Activated naive CD8-positive, alpha-beta T cell (primary cell): Measurements from ENCODE around the gene GUK1.
"Not testable (repeated sequence)": the region's sequence is repeated elsewhere in the genome, so short reads cannot be mapped to it uniquely, and the experiment has no call there.

ENCODE experiments used
- H3K27ac Mint-ChIP-seq: one replicate; pipeline ENCODE4 v1.8.0; 2021; ENCODE audit warnings: mixed read lengths
- H3K27me3 Mint-ChIP-seq: one replicate; pipeline ENCODE4 v1.8.0; 2021; ENCODE audit warnings: mixed read lengths
- H3K36me3 Mint-ChIP-seq: one replicate; pipeline ENCODE4 v1.8.0; 2021; ENCODE audit warnings: mixed read lengths
- H3K4me1 Mint-ChIP-seq: one replicate; pipeline ENCODE4 v1.8.0; 2021; ENCODE audit warnings: low read depth, mixed read lengths
- H3K4me3 Mint-ChIP-seq: one replicate; pipeline ENCODE4 v1.8.0; 2021; ENCODE audit warnings: mild to moderate bottlenecking, mixed read lengths
- H3K9me3 Mint-ChIP-seq: one replicate; pipeline ENCODE4 v1.8.0; 2021; ENCODE audit warnings: low read depth, mixed read lengths

GUK1 gene

DNA sequence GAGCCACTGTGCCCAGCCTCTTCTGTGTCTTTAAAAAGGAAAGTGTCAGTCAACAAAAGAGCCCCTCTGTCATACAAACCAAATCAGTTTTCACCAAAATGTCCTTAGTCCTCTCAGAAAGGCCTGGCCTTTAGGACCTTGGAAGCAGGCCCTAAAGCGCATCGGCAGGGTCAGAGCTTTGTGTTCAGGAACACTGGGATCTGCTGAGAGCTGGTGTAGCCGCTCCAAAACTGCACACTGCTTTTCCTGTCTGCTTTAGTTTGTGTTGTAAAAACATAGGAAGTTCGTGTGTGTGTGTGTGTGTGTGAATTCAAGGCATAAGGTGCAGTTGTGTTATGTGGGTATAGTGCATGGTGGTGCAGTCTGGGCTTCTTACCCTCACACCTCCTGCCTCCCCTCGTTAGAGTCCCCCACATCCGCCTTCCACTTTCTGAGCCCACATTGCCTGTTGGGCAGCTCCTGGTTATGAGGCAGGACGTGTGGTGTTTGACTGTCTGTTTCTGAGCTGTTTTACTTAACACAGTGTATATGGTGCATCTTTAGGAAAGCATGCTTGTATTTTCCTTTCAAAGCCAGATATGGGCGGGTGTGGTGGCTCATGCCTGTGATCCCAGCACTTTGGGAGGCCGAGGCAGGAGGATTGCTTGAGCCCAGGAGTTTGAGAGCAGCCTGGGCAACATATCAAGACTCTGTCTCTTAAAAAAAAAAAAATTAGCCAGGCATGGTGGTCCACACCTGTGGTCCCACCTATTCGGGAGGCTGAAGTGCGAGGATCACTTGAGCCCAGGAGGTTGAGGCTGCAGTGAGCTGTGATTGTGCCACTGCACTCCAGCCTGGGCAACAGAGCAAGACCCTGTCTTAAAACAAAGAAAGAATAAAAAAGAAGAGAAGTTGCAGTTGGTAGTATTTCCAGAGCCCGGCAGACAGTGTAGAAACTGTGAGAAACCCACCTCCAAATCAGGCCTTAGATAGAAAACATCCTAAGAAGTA is 37.9 kb downstream of the GUK1 start:
- Mint-ChIP-seq H3K4me1 (peaks cover 5% of the 10 kb centered on the region), H3K27ac (no peak overlapping the region), H3K27me3 (no peaks in the 10 kb centered on the region), H3K36me3 (no peaks in the 10 kb centered on the region), H3K4me3 (no peak overlapping the region), H3K9me3 (no peaks in the 10 kb centered on the region)

DNA sequence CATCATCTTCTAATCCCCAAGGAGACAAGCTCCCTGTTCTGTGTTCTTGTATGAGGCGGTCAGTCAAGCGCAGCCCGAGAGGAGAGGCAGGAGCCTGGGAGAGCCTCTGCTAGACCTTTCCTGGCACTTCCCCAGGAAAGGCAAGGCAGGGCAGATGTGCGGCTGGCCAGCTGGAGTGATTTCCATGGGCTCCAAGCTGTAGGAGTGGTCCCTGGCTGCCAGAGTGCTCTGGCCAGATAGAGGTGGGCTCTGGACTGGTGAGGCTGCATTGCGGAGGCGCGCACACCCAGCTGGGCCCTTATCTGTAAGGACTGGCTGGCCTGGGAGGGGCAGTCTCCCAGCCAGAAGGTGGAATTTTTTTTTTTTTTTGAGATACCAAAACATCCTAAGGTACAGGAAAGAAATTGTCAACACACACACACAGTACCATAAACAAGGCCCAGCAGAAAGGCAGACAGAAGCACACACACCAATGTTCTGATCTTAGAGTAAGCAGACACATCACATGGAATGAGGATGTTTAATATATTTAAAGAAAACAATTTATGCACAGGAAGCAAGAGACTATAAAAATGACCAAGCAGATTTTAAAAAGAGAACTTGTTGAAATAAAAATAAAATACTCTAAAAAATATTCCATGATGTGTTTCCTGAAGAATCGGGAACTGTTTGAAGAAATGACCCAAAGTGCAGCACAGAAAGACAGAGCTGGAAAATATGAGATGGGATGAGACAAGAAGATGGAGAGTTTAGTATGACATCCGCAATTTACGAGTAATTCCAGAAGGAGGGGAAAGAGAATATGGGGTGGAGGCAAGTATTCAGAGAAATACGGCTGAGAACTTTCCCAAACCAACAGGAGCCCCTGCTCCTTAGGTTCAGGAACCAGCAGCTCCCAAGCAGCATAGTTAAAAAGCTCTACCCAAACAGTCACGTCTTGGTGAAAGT is 38.9 kb downstream of the GUK1 start:
- no peaks in the 10 kb centered on the region for H3K9me3 Mint-ChIP-seq
- peaks cover 5% of the 10 kb centered on the region for H3K4me1 Mint-ChIP-seq
- no peak overlapping the region for H3K4me3 Mint-ChIP-seq
- H3K27ac Mint-ChIP-seq = no peak overlapping the region
- H3K36me3 Mint-ChIP-seq = no peaks in the 10 kb centered on the region
- no peaks in the 10 kb centered on the region for H3K27me3 Mint-ChIP-seq

DNA sequence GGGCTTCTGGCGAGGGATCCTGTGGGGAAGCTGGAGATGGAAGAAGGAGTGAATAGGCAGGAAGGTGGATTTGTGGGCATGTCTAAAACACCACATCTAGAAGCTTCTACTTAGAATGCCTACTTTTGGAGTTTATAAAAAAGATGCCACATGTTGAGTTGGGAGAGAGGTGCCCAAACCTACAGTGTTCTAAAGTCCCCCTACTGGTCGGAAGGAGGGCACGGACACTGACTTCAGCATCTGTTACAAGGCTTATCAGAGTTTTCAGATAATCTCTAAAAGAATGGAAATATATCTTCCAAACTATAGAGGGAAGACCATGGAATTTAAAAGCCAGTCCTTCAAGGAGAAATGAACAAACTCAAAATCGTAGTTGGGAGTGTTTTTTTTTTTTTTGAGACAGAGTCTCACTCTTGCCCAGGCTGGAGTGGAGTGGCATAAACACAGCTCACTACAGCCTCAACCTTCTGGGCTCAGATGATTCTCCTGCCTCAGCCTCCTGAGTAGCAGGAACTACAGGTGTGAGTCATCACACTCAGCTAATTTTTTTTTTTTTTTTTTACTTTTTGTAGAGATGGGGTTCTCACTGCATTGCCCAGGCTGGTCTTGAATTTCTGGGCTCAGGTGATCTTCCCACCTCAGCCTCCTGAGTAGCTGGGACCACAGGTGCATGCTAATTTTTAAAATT is 40.3 kb downstream of the GUK1 start:
- Mint-ChIP-seq H3K27ac (no peak overlapping the region), H3K27me3 (no peaks in the 10 kb centered on the region), H3K4me1 (peaks cover 8% of the 10 kb centered on the region), H3K36me3 (no peaks in the 10 kb centered on the region), H3K4me3 (no peak overlapping the region), H3K9me3 (no peaks in the 10 kb centered on the region)

DNA sequence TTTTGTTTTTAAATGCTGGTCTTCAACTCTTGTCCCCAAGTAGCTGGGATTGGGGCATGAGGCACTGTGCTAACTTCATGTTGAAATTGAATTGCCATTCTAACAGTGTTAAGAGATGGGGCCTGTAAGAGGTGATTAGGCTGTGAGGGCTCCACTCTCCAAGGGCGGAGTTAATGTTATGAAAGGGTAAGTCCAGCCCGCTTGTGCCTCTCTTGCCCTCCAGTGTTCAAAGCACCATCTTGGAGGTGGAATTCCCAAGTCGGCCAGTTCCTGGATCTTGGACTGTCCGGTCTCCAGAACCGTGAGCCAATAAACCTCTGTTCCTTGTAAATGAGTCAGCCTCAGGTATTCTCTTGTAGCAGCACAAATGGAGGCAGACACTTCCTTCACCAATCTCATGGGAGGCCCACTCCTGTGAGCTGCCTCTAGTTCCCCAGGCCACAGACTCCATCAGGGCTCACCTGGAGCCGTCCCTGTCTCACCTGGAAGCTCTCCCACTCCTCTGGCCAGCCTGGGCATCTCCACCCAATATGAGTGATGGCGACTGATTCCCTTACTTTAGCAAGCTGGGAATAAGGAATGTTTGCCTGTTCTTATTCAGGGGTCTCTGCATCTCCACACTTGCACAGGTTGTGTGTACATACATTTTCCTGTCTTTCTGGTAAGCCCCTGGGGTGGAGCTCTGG is 41.0 kb downstream of the GUK1 start:
- Mint-ChIP-seq H3K27me3 (no peaks in the 10 kb centered on the region), H3K4me3 (no peak overlapping the region), H3K36me3 (no peaks in the 10 kb centered on the region), H3K27ac (no peak overlapping the region), H3K4me1 (peaks cover 15% of the 10 kb centered on the region), H3K9me3 (no peaks in the 10 kb centered on the region)

DNA sequence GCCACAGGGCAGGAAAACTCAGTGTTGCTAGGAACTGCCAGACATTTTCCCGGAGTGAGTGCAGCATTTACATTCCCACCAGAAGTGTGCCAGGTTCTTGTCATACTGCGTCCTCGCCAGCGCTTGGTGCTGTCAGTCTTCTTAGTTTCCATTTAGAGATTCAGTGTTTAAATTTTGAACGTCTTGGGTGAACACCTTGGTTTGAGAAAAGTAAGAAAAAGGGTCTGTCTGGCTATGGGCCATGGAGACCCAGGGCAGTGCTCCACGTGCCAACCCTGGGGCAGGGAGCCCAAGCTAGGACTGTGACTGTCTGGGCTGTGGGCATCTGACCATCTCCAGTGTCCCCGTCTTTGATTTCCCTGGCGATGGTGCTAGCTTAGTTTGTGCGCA is 41.6 kb downstream of the GUK1 start:
- Mint-ChIP-seq H3K4me1 (peaks cover 15% of the 10 kb centered on the region), H3K27me3 (no peaks in the 10 kb centered on the region), H3K27ac (no peak overlapping the region), H3K9me3 (no peaks in the 10 kb centered on the region), H3K4me3 (no peak overlapping the region), H3K36me3 (no peaks in the 10 kb centered on the region)

DNA sequence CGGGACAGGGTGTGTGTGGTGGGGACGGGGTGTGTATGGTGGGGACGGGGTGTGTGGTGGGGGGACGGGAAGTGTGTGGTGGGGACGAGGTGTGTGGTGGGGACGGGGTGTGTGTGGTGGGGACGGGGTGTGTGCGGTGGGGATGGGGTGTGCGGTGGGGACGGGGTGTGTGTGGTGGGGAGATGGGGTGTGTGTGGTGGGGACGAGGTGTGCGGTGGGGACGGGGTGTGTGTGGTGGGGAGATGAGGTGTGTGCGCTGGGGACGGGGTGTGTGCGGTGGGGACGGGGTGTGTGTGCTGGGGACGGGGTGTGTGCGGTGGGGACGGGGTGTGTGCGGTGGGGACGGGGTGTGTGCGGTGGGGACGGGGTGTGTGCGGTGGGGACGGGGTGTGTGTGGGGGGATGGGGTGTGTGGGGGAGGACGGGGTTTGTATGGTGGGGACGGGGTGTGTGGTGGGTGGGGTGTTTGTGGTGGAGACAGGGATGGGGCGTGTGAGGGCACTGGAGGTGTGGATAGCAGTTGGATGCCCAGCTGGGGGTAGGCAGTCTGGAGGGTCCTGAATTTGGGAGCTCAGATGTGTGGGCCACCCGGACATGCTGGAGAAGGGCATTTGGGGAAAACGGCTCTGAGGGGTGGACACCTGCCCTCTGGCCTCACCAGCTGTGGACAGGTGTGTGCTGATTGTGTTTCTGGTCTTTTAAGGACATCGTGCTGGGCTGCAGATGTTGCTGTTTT is 42.4 kb downstream of the GUK1 start:
- Mint-ChIP-seq H3K27ac (no peak overlapping the region), H3K9me3 (no peaks in the 10 kb centered on the region), H3K27me3 (no peaks in the 10 kb centered on the region), H3K4me1 (peaks cover 15% of the 10 kb centered on the region), H3K4me3 (no peak overlapping the region), H3K36me3 (no peaks in the 10 kb centered on the region)

DNA sequence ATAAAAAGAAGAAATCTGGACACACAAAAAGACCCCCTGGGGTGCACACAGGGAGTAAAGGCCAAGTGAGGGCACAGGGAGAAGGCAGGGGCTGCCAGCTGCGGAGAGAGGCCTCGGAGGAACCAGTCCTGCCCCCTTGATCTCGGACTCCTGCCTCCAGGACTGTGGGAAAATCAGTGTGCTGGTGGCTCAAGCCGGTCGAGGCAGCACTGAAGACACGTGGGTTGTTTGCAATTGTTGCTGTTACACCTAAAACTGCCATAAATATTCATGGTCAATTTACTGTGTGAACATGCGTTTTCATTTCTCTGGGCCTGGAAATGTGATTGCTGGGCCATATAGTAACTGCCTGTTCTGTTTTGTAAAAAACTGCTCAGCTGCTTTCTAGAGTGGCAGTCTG is 44.1 kb downstream of the GUK1 start:
- Mint-ChIP-seq H3K27me3 (no peaks in the 10 kb centered on the region), H3K36me3 (no peaks in the 10 kb centered on the region), H3K4me1 (peaks cover 21% of the 10 kb centered on the region), H3K27ac (no peak overlapping the region), H3K9me3 (no peaks in the 10 kb centered on the region), H3K4me3 (no peak overlapping the region)

DNA sequence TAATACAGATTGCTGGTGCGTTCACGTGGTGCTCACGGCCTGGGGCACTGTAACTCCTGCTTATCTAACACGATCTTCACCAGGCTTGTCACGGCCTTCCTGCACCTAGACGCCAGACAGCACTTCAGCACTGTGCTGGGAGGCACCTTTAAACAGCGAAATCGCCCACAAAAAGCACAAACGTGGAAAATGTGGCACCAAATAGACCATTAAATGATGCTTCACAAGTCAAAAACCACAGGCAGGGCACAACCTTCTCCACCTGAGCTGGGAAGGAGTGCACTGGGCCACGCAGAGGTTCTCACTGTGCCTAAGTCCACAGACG is 45.5 kb downstream of the GUK1 start:
- H3K4me1 Mint-ChIP-seq = peaks cover 21% of the 10 kb centered on the region
- H3K27me3 Mint-ChIP-seq = no peaks in the 10 kb centered on the region
- H3K27ac Mint-ChIP-seq = no peak overlapping the region
- no peaks in the 10 kb centered on the region for H3K9me3 Mint-ChIP-seq
- no peaks in the 10 kb centered on the region for H3K36me3 Mint-ChIP-seq
- no peak overlapping the region for H3K4me3 Mint-ChIP-seq

DNA sequence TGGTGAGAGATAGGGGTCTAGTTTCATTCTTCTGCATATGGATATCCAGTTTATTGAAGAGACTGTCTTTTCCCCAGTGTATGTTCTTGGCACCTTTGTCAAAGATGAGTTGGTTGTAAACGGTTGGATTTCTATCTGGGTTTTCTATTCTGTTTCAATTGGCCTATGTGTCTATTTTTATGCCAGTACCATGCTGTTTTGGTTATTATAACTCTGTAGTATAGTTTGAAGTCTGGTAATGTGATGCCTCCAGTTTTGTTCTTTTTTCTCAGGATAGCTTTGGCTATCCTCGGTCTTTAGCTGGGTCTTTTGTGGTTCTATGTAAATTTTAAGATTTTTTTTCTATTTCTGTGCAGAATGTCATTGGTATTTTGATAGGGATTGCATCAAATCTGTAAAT is 48.2 kb downstream of the GUK1 start:
- peaks cover 18% of the 10 kb centered on the region for H3K4me1 Mint-ChIP-seq
- H3K27ac Mint-ChIP-seq, H3K9me3 Mint-ChIP-seq, H3K27me3 Mint-ChIP-seq, H3K4me3 Mint-ChIP-seq, H3K36me3 Mint-ChIP-seq: not testable (repeated sequence)

DNA sequence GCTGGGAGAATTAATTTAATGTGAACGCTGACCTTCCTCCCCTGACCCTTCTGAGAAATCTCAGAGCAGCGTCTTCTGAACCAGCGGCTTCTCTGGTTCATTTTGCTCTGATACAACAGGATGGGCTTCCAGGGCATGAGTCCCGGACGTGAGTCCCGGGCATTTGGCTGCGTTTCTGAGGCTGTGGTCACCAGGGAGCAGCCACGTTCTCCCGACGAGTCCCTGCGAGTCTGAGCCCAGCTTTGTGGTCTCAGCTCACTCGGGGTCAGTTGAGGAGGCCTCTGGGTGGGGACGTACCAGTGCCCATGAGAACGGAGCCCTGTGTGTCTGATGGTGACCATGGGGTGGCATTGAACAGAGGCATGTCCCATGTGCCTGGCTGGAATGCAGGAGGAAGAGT is 50.1 kb downstream of the GUK1 start:
- Mint-ChIP-seq H3K27me3 (no peaks in the 10 kb centered on the region), H3K27ac (no peak overlapping the region), H3K9me3 (no peaks in the 10 kb centered on the region), H3K4me3 (no peak overlapping the region), H3K4me1 (peaks cover 17% of the 10 kb centered on the region), H3K36me3 (no peaks in the 10 kb centered on the region)

DNA sequence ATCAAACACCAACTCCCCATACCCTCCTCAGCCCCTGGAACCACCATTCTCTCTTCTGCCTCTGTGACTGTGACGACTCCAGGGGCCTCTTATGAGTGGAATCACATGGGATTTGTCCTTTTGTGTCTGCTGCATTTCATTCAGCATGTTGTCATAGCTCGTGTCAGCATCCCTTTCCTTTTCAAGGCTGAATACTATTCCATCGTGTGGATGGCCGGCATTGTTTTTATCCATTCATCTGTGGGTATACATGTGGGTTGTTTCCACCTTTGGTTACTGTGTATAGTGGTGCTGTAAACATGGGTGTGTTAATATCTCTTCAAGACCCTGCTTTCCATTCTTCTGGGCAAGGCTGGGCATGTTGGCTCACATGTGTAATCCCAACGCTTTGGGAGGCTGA is 50.7 kb downstream of the GUK1 start:
- Mint-ChIP-seq H3K27ac (no peak overlapping the region), H3K27me3 (no peaks in the 10 kb centered on the region), H3K36me3 (peaks cover 3% of the 10 kb centered on the region), H3K4me3 (no peak overlapping the region), H3K4me1 (peaks cover 12% of the 10 kb centered on the region), H3K9me3 (no peaks in the 10 kb centered on the region)

DNA sequence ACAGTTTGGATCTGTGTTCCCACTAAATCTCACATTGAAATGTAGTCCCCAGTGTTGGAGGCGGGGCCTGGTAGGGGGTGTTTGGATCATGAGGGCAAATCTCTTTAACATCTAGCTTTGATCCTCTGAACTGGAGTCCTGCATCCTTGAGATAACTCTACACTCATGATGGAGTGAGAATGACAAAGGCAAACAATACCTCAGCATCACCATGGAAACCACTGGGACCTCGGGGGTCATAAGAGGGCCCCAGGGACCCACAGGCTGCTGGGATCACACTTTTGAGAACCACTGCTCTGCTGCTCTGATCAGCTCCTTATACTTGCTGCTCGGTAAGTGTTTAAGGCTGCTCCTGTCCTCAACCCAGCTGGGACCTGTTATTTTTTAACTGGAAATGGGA is 54.4 kb downstream of the GUK1 start:
- H3K27ac Mint-ChIP-seq = no peak overlapping the region
- peaks cover 7% of the 10 kb centered on the region for H3K9me3 Mint-ChIP-seq
- no peak overlapping the region for H3K4me3 Mint-ChIP-seq
- H3K4me1 Mint-ChIP-seq = peaks cover 2% of the 10 kb centered on the region
- no peaks in the 10 kb centered on the region for H3K27me3 Mint-ChIP-seq
- H3K36me3 Mint-ChIP-seq = peaks cover 21% of the 10 kb centered on the region

DNA sequence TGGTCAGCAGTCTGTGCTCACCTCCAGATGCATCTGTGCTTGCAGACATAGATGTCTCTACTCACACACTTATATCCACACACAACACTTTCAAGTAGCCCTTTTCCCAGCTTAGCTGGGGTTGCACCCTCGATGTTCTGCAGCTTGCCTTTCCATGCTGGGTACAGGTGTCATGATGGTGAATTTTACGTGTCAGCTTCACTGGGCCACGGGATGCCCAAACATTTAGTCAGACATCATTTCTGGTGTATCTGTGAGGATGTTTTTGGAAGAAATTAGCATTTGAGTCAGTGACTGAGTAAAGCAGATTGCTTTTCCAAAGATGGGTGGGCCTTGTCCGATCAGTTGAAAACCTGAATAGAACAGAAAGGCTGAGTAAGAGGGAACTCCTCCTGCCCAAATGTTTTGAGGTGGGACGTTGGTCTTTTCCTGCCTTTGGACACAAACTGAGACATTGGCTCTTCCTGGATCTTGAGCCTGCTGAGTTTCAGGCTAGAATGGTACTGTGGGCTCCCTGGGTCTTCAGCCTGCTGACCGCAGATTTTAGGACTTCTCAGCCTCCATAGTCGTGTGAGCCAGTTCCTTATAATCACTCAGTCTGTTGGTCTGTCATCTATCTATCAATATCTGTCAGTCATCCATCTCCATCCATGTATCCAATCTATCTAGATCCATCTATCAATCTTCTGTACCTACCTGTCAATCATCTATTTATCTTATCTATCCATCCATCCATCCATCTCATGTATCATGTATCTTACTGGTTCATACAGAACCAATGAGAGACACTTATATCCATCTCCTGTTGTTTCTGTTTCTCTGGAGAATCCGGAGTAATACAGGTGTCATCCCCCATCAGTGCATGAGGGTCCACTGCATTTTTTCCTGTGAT is 55.1 kb downstream of the GUK1 start:
- Mint-ChIP-seq H3K27ac (no peak overlapping the region), H3K9me3 (peaks cover 10% of the 10 kb centered on the region), H3K4me3 (no peak overlapping the region), H3K27me3 (no peaks in the 10 kb centered on the region), H3K36me3 (peaks cover 24% of the 10 kb centered on the region), H3K4me1 (no peaks in the 10 kb centered on the region)
